Panc1 (cell line): ENCODE results near the gene POLR2F. TPM values are rescaled to one million over a fixed set of nuclear protein-coding genes. Genes with fewer than 3 reads are reported as not detected.

Experiments used
- ATAC-seq: fragments of 200-7000 bp; cut with Tn5 transposase; 2 replicates; pipeline ENCODE4 v1.9.1; 2020; ENCODE audit warnings: mild to moderate bottlenecking, moderate library complexity
- BruUV-seq: library from RNA; stranded (reverse); fragments of 400-500 nt; replicated peaks from 2 replicates; lab custom pipeline; 2021; lab: Mats Ljungman, UMichigan
- CTCF ChIA-PET: fragments of 300-600 bp; sonication (Branson Sonifier 250); formaldehyde crosslinking; loops from one replicate; lab custom pipeline; 2022; ENCODE audit warnings: antibody characterized with exemption; lab: Charles Lee
- POLR2A ChIA-PET: fragments of 300-600 bp; sonication (Branson Sonifier 250); formaldehyde crosslinking; loops from one replicate; lab custom pipeline; 2022; ENCODE audit warnings: antibody characterized with exemption; lab: Charles Lee
- DNase-seq: peaks from one replicate; pipeline ENCODE4 v3.0.0-alpha.2; 2010; ENCODE audit warnings: low read depth, low spot score
- H3K27ac ChIP-seq: 2 replicates; pipeline ENCODE4 v1.5.1; 2011; ENCODE audit warnings: mild to moderate bottlenecking, low read length, inconsistent platforms
- H3K27me3 ChIP-seq: fragments of 200-500 bp; sonication (Bioruptor generic); 2 replicates; pipeline ENCODE4 v1.6.0; 2014; ENCODE audit warnings: low read length, inconsistent platforms; ENCODE audit not compliant: control insufficient read depth, insufficient read depth
- H3K36me3 ChIP-seq: fragments of 200-500 bp; sonication (Bioruptor generic); 2 replicates; pipeline ENCODE4 v1.5.1; 2014; ENCODE audit warnings: inconsistent platforms, mild to moderate bottlenecking, low read length, moderate library complexity; ENCODE audit not compliant: control insufficient read depth, insufficient read depth
- H3K4me1 ChIP-seq: 2 replicates; pipeline ENCODE4 v1.5.1; 2011; ENCODE audit warnings: inconsistent platforms, mild to moderate bottlenecking, low read length, moderate library complexity; ENCODE audit not compliant: control insufficient read depth, insufficient read depth
- H3K4me3 ChIP-seq, 2 experiments: 2 replicates each; pipeline ENCODE4 v1.5.1; 2011 to 2012; ENCODE audit warnings: low read depth in 2 of 2, low read length in 2 of 2, mild to moderate bottlenecking in 2 of 2, inconsistent platforms in 1 of 2, moderate library complexity in 1 of 2
- H3K9me3 ChIP-seq: fragments of 200-500 bp; sonication (Bioruptor generic); 2 replicates; pipeline ENCODE4 v1.5.1; 2014; ENCODE audit warnings: low read depth, mild to moderate bottlenecking, inconsistent platforms, low read length, moderate library complexity; ENCODE audit not compliant: control insufficient read depth, insufficient read depth
- POLR2AphosphoS5 ChIP-seq: IDR thresholded peaks from 2 replicates; pipeline ENCODE4 v1.6.1; 2012; ENCODE audit warnings: mild to moderate bottlenecking, low read depth, low read length, moderate library complexity
- SIN3A ChIP-seq: IDR thresholded peaks from 2 replicates; pipeline ENCODE4 v1.6.1; 2012; ENCODE audit warnings: low read depth, mild to moderate bottlenecking, low read length, moderate library complexity, borderline replicate concordance; ENCODE audit not compliant: insufficient read depth
- TCF7L2 ChIP-seq: IDR thresholded peaks from 2 replicates; pipeline ENCODE4 v1.6.1; 2011; ENCODE audit warnings: mild to moderate bottlenecking, low read depth, low read length, inconsistent platforms
- in situ Hi-C: cut with HindIII; loops from 2 replicates; pipeline ENCODE4 v1.10.0; 2016; ENCODE audit warnings: low sequenced_read_pairs, low pct_unique_long_range_greater_than_20kb
- intact Hi-C: fragments of 100-400 bp; cut with micrococcal nuclease; formaldehyde crosslinking; loops from one replicate; pipeline ENCODE4 v1.10.0; 2022; ENCODE audit not compliant: unreplicated experiment
- total RNA-seq: library from RNA; stranded (reverse); gene quantifications from one replicate; pipeline ENCODE4 v1.2.1, GENCODE V29; 2021; ENCODE audit not compliant: unreplicated experiment
- TF ChIP-seq, protein P1 (sequence below): fragments of 450-650 bp; IDR thresholded peaks from 2 replicates; pipeline ENCODE4 v1.5.1; 2017; ENCODE audit warnings: mild to moderate bottlenecking
- TF ChIP-seq, protein P2 (sequence below), 2 experiments: IDR thresholded peaks; 2 replicates each; pipeline ENCODE4 v1.6.1; 2011 to 2012; ENCODE audit warnings: low read depth in 2 of 2, control low read depth in 1 of 2, low read length in 1 of 2, mild to moderate bottlenecking in 1 of 2, moderate library complexity in 1 of 2; ENCODE audit not compliant: insufficient read depth in 1 of 2

POLR2F gene
- total RNA-seq, 1 experiment from 2014 or later: 89.7 TPM

GRCh38 chr22:37967637-37968451 lies 14.3 kb downstream of the POLR2F start:
- in situ Hi-C loops: no loop called here

GRCh38 chr22:37968452-37969251 lies 15.2 kb downstream of the POLR2F start:
- no peaks in the 10 kb centered on the region for H3K4me1 ChIP-seq
- no peak for TF ChIP-seq SIN3A
- TF ChIP-seq TCF7L2: no peak
- no peak for TF ChIP-seq POLR2AphosphoS5
- TF ChIP-seq, protein P1, sequence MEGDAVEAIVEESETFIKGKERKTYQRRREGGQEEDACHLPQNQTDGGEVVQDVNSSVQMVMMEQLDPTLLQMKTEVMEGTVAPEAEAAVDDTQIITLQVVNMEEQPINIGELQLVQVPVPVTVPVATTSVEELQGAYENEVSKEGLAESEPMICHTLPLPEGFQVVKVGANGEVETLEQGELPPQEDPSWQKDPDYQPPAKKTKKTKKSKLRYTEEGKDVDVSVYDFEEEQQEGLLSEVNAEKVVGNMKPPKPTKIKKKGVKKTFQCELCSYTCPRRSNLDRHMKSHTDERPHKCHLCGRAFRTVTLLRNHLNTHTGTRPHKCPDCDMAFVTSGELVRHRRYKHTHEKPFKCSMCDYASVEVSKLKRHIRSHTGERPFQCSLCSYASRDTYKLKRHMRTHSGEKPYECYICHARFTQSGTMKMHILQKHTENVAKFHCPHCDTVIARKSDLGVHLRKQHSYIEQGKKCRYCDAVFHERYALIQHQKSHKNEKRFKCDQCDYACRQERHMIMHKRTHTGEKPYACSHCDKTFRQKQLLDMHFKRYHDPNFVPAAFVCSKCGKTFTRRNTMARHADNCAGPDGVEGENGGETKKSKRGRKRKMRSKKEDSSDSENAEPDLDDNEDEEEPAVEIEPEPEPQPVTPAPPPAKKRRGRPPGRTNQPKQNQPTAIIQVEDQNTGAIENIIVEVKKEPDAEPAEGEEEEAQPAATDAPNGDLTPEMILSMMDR: no peak
- TF ChIP-seq, protein P2, sequence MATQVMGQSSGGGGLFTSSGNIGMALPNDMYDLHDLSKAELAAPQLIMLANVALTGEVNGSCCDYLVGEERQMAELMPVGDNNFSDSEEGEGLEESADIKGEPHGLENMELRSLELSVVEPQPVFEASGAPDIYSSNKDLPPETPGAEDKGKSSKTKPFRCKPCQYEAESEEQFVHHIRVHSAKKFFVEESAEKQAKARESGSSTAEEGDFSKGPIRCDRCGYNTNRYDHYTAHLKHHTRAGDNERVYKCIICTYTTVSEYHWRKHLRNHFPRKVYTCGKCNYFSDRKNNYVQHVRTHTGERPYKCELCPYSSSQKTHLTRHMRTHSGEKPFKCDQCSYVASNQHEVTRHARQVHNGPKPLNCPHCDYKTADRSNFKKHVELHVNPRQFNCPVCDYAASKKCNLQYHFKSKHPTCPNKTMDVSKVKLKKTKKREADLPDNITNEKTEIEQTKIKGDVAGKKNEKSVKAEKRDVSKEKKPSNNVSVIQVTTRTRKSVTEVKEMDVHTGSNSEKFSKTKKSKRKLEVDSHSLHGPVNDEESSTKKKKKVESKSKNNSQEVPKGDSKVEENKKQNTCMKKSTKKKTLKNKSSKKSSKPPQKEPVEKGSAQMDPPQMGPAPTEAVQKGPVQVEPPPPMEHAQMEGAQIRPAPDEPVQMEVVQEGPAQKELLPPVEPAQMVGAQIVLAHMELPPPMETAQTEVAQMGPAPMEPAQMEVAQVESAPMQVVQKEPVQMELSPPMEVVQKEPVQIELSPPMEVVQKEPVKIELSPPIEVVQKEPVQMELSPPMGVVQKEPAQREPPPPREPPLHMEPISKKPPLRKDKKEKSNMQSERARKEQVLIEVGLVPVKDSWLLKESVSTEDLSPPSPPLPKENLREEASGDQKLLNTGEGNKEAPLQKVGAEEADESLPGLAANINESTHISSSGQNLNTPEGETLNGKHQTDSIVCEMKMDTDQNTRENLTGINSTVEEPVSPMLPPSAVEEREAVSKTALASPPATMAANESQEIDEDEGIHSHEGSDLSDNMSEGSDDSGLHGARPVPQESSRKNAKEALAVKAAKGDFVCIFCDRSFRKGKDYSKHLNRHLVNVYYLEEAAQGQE (IDR thresholded peaks at IDR 0.05; ENCODE audit: insufficient read depth in 1 of 2, low read depth in 2 of 2, low read length in 1 of 2): no peak
- POLR2A ChIA-PET: no interaction called here
- no peaks in the 10 kb centered on the region for H3K9me3 ChIP-seq
- in situ Hi-C loops (no loop called here), intact Hi-C loops (no loop called here)
- H3K27me3 ChIP-seq: no peaks in the 10 kb centered on the region
- no peak for ATAC-seq
- H3K4me3 ChIP-seq: no peak overlapping the region
- no peak for DNase-seq
- no peak overlapping the region for H3K27ac ChIP-seq
- H3K36me3 ChIP-seq: no peaks in the 10 kb centered on the region
- CTCF ChIA-PET: no interaction called here
- no TSS peak for BruUV-seq

More at GRCh38 chr22:37967637-37968451, 14.3 kb downstream of the POLR2F start:
- Histone ChIP-seq H3K27me3 (no peaks in the 10 kb centered on the region), H3K4me1 (no peaks in the 10 kb centered on the region), H3K4me3 (no peak overlapping the region), H3K9me3 (no peaks in the 10 kb centered on the region), H3K36me3 (no peaks in the 10 kb centered on the region), H3K27ac (no peak overlapping the region)
- ChIA-PET CTCF (no interaction called here), POLR2A (no interaction called here)
- ATAC-seq (no peak), DNase-seq (no peak)
- TF ChIP-seq, protein P2 (IDR thresholded peaks at IDR 0.05; ENCODE audit: insufficient read depth in 1 of 2, low read depth in 2 of 2, low read length in 1 of 2): no peak
- TF ChIP-seq POLR2AphosphoS5 (no peak), SIN3A (no peak), TCF7L2 (no peak)
- TF ChIP-seq, protein P1: no peak
- intact Hi-C loops: no loop called here
- BruUV-seq: no TSS peak
